CD4-positive, alpha-beta T cell treated with Interleukin-10 for 1 hour (primary cell): ENCODE data around the gene FAM131C.

Experiments
- DNase-seq: peaks from one replicate; pipeline ENCODE4 v3.0.0-alpha.2; 2020

Gene FAM131C

DNA sequence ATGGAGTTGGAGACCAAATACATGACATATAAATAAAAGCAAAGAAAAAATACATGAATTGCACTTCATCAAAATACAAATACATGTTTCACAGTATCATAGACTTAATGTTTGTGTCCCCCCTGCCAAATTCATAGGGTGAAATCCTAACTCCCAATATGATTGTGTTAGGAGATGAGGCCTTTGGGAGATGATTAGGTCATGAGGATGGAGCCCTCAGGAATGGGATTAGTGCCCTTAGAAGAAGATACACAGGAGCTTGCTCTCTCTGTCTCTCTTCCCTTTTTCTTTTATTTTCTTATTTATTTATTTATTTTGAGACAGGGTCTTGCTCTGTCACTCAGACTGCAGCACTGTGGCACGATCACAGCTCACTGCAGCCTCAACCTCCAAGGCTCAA lies 26.0 kb upstream of the FAM131C start:
- DNase-seq, result no peak

DNA sequence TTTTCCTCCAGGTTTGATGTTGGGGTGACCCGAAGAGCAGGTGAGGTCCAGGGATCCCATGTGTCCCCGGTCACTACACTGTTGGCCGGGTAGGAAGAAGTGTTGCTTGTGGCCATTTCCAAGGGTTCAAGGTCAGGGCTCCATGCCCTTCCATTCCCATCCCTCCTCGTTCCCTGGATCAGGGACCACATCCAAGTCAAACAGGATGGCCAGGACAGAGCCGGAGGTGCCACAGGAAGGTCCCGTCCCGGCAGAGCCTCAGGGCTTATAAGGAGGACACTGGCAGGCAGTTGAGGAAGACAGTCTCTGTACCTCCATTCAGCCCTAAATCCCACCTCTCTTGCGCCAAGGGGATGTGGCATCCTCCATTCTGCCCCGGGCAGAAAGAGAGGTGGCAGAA lies 22.0 kb upstream of the FAM131C start:
- no peak for DNase-seq

- DNase-seq, result no peak
Observed at GRCh38 chr1:16094453-16095158, 21.2 kb upstream of the FAM131C start.

GRCh38 chr1:16093611-16094010 lies 20.2 kb upstream of the FAM131C start:
- DNase-seq, result no peak

DNA sequence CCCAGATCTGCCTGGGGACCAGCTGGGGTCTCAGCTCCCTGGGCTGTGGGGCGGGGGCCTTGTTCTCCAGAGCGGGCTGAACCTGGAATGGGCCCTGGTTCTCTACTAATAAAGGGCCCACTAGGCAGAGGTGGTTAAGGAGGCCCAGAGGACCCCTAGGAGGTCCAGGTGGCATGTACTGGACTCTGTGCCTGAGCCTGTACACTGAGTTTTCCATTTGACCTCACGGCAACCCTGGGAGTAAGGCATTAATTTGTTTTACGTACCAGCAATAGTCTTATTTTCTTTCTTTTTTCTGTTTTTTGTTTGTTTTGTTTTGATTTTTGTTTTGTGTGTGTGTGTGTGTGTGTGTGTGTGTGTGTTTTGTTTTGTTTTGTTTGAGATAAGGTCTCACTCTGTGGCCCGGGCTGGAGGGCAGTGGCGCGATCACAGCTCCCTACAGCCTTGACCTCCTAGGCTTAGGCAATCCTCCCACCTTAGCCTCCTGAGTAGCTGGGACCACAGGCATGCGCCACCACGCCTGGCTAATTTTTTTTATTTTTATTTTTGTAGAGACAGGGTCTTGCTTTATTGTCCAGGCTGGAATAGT lies 19.6 kb upstream of the FAM131C start:
- DNase-seq, result no peak

DNA sequence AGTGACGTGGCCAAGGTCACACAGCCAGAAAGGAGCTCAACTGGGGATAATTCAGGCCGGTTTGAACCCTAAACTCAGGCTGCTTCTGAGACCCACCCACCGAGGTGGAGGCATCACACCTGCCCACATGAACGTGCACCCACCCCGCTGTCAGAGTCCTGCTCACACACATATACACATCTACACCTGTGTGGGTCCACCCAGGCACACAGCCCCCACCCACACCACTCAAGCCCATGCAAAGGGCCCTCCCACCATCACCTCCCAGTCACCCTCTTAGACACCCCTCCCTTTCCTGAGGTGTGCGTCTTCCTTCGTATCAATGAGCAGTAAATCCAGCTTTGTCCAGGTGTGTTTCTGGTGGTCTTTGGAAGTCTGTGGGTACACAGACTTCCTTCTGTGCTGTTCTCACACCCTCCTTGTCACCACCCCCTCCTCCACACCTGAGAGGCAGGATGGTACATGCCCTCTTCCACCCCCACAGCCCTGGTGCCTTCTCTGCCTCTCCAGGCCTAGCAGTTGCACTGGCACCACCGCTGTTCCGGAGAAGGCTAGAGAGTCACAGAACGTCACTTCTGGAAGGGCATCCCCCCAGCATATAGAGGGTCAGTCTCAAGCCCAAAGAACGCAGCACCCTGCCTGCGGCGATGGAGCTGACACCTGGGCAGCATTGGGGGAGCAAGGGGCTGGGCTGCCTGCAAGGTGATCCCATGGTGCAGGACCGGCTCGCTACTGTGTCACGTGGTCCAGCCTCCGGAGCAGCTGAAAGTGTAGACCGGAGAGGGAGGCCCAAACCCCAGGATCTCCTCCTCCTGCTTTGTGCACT lies 18.9 kb upstream of the FAM131C start:
- DNase-seq, result no peak

DNA sequence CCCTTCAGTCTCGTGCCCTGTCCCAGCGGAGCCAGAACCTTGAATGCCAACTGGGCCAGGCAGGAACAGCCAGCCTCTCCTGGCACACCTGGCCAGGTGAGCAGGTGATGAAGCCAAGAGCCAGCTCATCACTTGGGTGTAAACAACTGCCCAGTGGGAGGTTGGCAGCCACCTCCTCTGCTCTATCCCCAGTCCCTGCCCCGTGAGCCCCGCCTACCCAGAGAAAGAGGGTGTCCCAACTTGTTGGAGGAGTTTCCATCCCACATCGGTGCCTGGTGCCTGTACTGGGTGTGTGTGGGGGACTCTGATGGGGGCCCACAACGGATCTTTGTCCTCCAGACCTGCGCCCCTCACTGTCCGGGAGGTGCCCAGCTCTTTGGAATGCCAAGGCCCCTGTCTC lies 17.8 kb upstream of the FAM131C start:
- DNase-seq, result no peak

GRCh38 chr1:16090076-16090826 lies 16.8 kb upstream of the FAM131C start:
- DNase-seq, result no peak

- no peak for DNase-seq
Observed at GRCh38 chr1:16088996-16089395, 15.5 kb upstream of the FAM131C start.

DNA sequence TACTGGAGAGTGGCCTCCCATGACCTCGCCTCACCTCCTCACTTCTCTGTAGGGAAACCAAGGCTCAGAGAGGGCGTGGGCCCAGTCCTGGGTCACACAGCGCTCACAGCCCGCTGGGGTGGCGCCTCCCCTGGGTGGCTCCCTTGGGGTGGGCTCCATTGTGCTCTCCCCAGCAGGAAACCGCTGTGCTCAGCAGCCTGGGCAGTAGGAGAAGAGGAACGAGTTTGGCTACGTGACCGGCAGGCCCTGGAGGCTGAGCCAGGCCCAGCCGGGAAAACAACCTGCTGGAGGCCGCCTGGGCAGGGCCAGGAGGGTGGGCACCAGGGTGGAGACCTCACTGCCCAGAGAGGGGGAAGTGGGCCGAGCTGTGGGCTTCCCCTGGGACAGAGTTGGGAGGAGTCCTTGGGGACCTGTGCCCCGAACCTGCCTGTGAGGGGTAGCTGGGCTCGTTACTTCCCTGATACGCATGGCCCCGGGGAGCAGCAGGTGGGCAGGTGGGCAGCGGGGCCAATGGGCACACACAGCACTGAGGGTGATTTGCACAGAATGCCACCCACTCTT lies 15.0 kb upstream of the FAM131C start:
- no peak for DNase-seq

- no peak for DNase-seq
Observed at GRCh38 chr1:16087733-16088132, 14.3 kb upstream of the FAM131C start.

DNA sequence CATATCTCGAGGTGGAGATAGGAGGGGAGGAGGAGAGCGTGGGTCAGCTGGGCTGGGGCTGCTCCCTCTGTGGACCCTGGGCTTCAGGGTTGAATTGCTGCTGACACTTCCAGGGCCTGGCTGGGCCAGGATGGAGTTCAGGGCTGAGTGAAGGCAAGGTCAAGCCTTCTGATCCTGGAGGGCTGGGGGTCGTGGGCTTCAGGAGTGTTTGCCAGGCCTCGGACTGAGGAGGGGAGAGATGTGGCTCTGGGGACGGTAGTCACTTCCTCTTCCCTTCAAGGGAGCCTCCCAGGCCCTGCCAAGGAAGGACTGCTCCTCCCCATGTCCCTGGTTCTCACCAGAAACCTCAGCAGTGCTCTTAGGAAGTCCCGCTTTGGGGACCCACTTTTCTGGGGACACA lies 12.1 kb upstream of the FAM131C start:
- no peak for DNase-seq

DNA sequence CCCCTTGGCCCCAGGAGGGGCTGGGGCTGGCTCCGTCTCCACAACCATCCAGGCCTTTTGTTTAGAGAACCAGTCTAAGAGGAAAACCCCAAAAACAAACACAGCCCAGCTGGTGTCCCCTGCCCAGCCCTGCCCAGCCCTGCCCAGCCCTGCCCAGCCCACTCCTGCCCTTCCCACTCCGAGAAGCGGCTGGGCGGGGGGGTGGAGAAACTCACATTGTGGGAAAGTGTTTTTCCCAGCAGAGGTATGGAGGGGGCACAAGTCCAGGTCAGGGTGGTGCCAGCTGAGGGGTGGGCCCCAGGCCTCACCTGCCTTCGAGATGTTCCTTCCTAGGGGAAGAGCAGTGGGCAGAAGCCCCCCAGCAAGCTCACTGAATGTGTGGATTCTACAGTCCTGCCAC lies 10.0 kb upstream of the FAM131C start:
- DNase-seq, result no peak

GRCh38 chr1:16082283-16083038 lies 9.0 kb upstream of the FAM131C start:
- DNase-seq, result peak; percentile 65

- no peak for DNase-seq
Observed at GRCh38 chr1:16081636-16082035, 8.2 kb upstream of the FAM131C start.

DNA sequence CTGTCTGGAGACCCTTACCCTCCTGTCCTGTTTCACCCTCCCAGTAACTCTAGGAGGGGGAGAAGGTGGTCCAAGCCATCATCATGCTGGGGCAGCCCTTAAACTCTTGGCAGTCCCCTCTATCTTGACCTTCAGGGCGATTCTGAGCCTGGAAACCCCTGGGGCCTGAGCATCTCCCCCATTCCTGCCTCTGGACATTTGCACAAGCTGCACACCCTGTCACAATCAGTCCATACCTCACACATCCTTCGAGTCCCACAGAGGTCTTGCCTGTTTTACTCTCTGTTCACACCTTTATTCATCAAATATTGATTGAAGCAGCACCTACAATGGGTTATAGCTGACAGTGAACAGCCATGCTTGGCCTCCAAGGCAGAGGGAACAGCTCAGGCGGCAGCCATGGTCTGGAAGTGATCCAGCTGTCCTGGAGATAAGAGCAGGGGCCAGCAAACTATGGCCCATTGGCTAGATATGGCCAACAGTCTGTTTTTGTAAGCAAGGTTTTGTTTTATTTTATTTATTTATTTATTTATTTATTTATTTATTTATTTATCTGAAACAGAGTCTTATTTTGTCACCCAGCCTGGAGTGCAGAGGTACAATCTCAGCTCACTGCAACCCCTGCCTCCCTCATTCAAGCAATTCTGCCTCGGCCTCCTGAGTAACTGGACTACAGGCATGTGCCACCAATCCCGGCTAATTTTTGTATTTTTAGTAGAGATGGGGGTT lies 7.1 kb upstream of the FAM131C start:
- no peak for DNase-seq

DNA sequence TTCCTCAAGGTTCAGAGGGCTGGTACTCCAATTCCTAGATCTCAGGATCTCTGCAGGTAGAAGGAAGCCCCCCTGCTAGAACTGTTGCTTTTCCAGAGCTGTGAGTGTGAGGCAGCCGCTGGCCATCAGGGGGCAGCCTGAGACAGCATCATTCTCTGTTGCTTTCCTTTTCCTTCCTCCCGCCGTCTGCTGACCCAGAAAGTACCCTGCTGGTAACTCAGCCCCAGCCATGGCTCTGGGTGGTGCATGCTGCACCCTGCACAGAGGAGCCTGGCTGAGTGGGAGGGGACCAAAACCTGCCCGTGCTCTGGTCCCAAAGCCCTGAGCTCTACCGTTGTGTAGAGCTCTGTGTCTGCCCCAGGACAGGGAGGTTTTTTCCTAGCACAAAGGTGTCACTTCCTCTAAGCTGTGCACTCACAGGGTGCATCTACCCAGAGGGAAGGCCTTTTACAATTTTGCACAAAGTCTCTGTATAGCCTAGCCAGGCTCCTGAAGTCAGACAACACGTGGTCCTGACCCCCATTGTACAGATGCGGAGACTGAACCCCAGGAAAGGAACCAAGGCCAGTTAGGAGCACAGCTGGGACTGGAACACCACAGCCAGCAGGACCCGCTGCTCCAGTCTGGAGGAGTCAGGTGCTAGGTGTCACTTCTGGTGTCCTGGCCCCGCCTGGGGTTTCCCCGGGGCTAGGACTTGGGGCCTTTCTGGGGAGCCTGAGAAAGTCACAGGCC lies 5.6 kb upstream of the FAM131C start:
- DNase-seq, result peak; percentile 81

DNA sequence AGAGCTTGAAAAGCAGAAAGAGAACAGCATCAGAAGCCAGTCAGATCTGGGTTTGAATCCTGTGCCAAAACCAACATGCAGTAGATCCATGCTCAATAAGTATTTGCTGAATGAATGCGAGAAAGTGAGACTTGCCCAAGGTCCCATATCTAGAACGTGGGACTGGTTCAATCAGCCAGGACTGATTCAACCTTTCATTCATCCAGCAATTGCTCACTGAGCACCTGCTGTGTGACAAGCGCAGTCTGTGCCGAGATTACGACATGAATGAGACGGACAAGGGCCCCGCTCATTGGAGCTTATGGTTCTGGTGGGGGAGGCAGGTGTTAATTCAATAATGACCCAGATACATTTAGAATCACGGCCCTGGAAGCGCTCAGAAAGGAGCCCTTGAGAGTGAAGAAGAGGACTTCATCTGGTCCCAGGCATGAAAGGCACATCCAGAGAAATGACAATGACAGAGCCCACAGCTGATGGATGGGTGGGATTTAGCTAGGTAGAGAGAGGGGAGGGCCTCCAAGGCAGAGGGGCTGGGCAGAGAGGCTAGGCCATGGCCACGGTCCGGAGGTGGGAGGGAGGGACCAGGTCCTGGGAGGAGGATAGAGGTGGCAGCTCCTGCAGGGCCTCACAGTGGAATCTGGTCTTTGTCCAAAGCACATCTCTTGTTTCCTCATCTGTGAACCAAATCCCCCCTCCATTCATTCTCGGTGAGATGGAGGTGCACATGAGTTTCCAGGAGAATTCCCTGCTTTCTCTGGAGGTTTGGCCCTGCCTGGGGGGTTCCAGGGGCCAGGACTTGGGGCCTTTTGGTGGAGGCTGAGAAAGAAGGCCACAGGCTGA lies 4.2 kb upstream of the FAM131C start:
- DNase-seq, result no peak

DNA sequence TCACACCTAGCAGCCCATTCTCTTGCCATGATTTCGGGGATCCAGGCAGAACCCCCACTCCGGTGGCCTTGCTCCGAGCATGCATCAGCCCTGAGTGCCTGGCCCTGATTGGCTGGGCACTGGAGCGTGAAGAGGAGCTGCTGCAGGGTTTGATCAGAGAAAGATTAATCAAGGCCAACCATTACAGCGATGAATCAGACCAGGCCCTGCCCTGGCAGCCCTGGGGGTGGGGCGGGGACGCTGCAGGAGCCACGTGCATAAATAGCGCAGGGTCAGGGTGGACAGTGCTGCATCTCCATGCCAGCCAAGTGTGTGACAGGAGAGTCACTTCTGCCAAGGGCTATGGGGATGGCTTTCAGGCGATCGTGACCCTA lies 3.4 kb upstream of the FAM131C start:
- DNase-seq, result no peak
